HG03025 (cell line): ENCODE measurements around the gene SNRPA1.
"Not testable (repeated sequence)": the region's sequence is repeated elsewhere in the genome, so short reads cannot be mapped to it uniquely, and the experiment has no call there.

ENCODE experiments used
- ATAC-seq: cut with Tn5 transposase; IDR thresholded peaks from one replicate; pipeline ENCODE4 v1.9.1; 2021; ENCODE audit warnings: mild to moderate bottlenecking, moderate library complexity; ENCODE audit not compliant: unreplicated experiment, low FRiP score

Gene SNRPA1

GRCh38 chr15:101294731-101295606 is at the start of gene SNRPA1:
SNRPA1 (minus strand) TSS chr15:101295248; CDS start chr15:101295178, 70 bp downstream.
- peak; percentile 80 for ATAC-seq

GRCh38 chr15:101342056-101342455 is 47.0 kb upstream of the SNRPA1 start:
- ATAC-seq: no peak

GRCh38 chr15:101338502-101339057 is 43.5 kb upstream of the SNRPA1 start:
- no peak for ATAC-seq

- no peak for ATAC-seq
These were observed 42.9 kb upstream of the SNRPA1 start for GRCh38 chr15:101337976-101338375.

GRCh38 chr15:101333907-101334789 is 39.1 kb upstream of the SNRPA1 start:
- not testable (repeated sequence) for ATAC-seq

GRCh38 chr15:101332061-101332467 is 37.0 kb upstream of the SNRPA1 start:
- no peak for ATAC-seq

GRCh38 chr15:101329867-101330380 is 34.9 kb upstream of the SNRPA1 start:
- no peak for ATAC-seq

GRCh38 chr15:101329309-101329863 is 34.3 kb upstream of the SNRPA1 start:
- no peak for ATAC-seq

- no peak for ATAC-seq
These were observed 33.0 kb upstream of the SNRPA1 start for GRCh38 chr15:101328001-101328400.

GRCh38 chr15:101327147-101327740 is 32.2 kb upstream of the SNRPA1 start:
- ATAC-seq: no peak

GRCh38 chr15:101326462-101327146 is 31.6 kb upstream of the SNRPA1 start:
- no peak for ATAC-seq

GRCh38 chr15:101326026-101326315 is 30.9 kb upstream of the SNRPA1 start:
- ATAC-seq: no peak

GRCh38 chr15:101325263-101326025 is 30.4 kb upstream of the SNRPA1 start:
- ATAC-seq: no peak

GRCh38 chr15:101324524-101325177 is 29.6 kb upstream of the SNRPA1 start:
- no peak for ATAC-seq

- no peak for ATAC-seq
These were observed 28.9 kb upstream of the SNRPA1 start for GRCh38 chr15:101323793-101324523.

- no peak for ATAC-seq
These were observed 27.9 kb upstream of the SNRPA1 start for GRCh38 chr15:101322854-101323477.

- no peak for ATAC-seq
These were observed 27.1 kb upstream of the SNRPA1 start for GRCh38 chr15:101322016-101322695.
